NCI-H2196 treated with DMSO at 0.1 percent for 48 hours (cell line): ENCODE results near the gene CGNL1.

Experiments
- DNase-seq: peaks from one replicate; lab custom pipeline; 2025; ENCODE audit not compliant: unreplicated experiment; lab: John Stamatoyannopoulos, UW

Gene CGNL1

DNA sequence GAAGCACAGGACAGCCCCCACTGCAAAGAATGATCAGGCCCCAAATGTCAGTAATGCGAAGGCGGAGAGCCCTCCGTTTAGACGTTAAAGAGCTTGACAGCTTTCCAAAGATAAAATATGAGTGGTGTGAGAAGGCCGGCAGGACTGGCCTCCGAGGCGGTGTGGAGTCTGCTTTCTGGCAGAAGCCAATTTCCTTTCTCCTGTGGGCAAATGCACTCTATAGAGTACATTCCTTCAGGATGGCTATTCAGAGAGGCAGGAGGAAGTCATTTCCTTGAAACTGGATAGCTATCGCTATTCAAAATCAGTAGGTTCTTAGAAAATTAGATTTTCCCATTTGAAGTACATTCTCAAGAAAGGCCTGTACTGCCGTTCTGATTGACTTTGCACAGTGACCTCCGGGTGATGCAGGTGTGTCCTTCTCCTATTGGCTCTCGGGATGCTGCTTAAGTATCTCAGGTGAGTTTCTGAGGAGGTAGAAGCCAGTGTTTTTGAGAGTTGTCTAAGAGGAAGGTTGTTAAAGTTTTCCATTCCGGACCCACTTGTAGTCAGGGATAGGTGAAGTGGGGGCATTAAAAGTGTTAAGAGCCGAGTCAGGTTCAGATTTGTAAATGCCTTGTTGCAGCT lies 142.6 kb downstream of the CGNL1 start:
- no peak for DNase-seq

DNA sequence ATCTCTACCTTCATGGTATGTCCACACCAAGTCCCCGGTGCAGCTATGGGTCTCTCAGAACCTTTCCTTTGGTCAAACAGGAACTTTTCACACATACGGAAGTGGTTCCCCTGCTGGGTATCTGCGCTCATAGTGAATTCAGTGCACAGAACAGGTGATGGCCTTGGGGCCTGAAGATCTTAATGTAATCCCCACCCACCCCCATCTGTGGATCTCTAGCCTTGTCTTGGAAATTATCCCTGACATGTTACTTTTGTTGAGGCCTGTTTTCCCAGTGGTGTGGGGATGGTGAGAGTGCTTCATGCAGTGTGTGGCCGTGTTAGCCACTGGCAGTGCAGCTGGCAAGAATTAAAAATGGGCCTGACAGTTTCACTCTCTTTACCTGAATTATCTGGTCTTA lies 143.5 kb downstream of the CGNL1 start:
- no peak for DNase-seq

DNA sequence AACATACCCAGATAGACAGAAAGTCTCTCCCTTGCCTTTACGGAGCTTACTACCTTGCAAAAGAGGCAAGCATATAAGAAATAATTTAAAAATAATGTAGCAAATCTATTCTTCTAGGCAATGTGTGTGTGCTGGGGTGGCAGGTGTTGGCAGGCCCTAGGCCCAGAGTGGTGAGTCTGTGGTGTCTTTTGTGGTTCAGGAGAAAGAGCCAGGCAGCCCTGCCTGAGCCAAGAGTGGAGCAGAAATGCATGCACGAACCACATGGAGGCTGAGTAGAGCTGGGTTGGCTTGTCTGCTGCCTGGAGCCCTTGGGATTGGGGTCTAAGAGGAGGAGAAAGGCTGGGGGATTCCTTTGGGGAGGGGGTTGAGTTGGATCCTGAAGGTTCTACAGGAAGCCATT lies 145.2 kb downstream of the CGNL1 start:
- no peak for DNase-seq

DNA sequence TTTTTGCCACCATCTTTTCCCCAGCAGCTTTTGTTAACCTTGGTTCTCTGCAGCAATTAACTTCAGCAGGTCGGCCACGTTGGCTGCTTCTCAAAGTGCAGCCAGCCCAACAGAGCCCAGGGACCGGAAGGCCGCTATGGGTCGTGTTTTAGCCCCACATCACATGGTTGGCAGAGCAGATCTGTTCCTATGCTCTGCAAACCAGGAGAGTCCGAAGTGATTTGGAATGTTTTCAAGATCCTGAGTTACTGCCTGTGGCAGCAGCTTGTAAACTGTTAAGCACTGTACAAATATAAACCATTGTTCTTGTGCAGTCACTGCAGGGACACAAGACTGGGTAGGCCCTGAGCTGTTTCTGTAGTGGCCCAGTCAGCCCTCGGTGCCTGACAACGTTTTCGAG lies 145.8 kb downstream of the CGNL1 start:
- no peak for DNase-seq

DNA sequence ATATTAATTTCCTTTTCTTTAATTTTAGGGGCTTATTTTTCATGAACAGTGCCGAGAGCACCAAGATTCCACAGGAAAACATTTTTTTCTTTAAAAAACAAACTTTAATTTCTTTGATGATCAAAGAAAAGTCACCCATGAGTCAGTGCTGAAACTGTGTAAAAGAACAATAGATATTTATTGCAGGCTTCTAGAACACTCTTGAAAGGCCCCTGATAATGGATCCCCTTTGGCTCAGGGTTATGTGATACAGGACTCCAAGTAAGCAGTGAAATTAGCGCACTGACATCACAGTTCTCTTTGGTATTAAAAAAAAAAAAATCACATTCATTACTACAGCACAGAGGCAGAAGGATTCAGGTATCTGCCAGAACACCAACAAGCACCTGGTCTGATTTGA lies 149.3 kb downstream of the CGNL1 start:
- DNase-seq: no peak

DNA sequence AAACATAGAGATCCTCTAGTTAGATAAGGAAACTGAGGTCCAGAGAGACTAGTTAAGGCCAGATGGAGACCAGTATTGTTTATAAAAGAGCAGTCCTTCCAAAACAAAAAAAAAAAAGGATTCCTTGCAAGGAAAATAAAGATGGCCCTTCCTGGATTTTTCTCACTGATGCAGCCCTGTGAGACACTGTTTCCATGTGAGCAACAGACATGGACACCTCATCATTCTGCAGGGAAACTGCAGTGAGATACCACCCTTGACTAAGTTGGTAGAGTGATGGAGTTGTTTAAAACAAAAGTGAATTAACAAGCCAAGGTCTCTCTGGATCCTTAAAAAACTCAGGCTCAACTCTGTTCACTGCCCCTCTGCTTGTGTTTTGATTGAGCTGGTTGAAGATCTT lies 149.8 kb downstream of the CGNL1 start:
- no peak for DNase-seq

DNA sequence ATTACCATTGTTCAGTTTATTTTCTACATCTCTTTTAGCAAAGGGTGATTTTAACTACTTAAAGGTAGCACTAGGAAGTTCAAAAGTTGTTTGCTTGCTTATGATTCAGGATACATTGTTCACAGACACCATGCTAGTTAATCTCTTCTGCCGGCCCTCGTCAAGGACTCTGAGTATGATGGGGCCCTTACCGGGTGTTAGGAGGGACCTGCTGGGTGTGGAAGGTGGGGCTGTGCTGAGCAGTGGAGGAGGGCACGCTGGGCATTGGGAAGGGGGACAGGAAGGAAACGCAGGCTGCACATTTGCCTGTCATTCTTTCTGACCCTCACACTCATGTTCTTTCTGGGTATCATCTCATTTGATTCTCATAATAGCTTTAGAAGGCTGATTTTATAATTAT lies 150.3 kb downstream of the CGNL1 start:
- DNase-seq: no peak

DNA sequence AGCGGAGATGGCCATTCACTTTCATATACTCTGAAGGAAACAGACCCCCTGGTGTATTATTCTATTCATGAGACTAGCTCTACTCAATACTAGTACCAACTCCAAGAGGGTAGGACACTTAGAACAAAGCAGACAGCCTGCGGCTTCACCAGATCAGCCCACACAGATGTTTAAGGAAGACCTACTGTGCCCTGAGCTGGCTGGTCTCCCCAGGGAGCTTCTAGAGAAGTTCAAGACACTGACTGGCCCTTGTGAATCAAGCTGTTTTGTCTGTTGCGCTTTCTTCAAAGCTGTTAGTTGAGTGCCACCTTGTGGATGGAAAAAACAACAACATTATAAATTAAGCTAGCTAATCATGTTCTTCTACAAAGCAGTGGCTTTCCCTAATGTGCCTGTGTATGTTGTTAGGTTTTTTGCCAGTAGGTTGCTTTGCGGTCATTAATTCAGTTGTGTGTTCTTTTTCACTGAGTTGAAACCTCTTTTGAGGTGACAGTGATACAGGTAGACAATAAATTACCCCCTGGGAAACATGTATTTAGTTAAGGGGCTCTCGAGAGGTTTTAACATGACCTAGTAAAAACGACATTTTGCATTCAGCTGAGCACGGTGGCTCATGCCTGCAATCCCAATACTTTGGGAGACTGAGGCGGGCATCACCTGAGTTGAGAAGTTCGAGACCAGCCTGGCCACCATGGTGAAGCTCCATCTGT lies 151.2 kb downstream of the CGNL1 start:
- DNase-seq: peak; percentile 51

DNA sequence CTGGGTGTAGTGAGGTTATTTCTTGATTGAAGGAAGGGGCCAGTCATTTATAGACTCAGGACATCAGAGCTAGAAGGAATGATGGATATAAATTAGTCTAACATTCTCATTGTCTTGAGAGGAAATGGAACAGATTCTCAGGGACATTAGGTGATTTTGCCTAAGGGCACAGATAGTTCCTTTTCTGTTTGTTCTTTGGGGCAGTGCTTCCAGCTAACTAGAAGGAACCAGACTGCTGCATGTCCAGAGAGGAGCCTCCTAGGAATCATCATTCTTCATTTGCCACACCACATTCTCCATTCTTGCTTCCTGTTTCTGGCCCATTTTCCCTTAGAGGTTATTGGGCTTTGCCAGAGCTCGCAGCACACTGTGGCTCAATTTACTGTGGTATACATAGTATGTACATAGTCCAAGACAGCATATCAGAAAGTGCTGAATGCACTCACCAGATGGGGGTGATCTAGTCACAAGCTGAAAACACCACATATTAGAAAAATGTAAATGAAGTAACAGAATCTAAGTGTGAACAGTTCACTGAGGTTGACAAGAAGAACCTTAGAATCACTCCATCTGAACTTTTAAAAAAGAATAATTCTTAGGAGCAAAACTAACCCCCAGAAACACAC lies 152.7 kb downstream of the CGNL1 start:
- no peak for DNase-seq

DNA sequence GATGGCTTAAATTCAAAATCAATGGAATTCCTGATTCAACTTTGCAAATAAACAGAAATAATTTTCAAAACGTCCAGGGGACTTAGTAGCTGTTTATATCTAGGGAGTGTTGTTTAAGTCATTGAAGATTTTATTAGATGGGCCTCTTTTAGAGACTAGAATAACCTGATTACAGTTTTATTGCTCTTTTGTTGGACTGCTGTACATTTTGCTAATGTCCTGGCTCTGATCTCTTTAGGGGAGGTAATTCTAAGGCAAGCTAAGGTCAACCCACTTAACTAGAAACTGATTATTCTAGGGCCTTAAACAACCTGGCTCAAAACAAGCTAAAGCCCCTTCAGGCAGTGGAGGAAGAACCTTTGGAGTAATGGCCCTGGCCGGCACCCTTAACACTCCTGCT lies 153.4 kb downstream of the CGNL1 start:
- no peak for DNase-seq

DNA sequence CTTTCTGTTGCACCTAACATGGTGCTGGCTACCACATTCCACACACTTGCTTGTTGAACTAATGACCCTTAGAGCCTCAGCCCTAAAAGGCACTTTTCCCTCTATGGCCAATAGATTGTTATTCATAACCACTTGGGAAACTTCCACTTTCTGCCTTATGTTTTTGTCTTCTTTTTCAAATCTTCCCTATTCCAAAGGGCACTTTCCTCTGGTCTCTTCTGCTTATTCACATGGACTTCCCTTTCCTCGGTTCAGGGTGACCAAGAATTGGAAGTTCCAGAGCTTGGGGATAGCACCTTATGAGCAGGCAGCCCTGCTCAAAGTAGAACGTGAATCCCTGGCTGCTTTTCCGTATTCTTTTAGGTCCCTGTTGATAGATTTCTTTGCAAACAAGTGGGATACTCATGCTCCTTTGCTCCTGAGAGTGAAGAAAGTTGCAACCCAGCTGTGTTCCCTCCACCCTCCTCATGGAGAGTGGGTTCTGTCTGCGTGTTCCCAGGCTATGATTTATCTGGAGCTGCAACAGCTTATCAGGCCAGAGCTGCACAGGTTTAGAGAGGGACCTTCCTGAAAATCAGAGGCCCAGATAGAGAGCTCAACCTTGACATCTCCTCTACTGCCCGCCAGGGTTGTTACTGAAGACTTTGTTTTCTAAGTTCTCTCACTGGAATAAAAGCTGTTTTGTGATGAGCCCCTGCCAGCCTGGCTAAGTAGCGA lies 156.6 kb downstream of the CGNL1 start:
- no peak for DNase-seq

DNA sequence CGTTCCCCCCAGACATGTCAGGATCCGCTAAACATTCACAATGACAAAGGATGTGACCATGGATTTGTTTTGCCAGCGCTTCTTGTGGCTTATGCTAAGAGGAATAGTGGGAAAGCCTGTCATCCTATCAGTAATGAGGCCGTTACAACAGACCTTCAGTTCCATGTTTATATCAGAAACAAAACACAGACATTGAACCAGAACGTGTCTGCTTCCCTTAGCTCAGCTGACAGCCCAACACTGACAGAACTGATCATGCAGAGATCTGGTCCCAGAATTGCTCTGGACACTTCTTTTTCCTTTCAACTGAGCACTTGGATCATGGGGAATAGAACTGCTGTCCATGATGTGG lies 157.1 kb downstream of the CGNL1 start:
- no peak for DNase-seq

DNA sequence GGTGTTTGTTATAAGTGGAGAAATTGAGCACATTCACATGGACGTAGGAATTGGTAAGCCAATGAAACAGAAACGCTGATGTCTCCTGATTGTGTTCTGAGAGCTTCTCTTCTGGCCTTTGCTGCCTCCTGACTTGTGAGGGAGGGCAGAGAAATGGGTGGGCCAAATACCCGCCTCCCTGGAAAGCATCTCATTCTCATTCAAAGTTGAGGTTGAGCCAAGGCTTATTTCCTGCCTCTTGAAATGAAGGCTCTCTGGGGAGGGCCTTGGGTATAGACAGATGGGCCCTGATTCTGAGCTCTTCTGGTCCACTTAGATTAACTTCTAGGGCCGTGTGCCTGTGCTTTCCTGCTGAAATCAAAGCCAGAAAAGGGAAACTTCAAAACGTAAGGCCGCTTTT lies 158.0 kb downstream of the CGNL1 start:
- DNase-seq: no peak

DNA sequence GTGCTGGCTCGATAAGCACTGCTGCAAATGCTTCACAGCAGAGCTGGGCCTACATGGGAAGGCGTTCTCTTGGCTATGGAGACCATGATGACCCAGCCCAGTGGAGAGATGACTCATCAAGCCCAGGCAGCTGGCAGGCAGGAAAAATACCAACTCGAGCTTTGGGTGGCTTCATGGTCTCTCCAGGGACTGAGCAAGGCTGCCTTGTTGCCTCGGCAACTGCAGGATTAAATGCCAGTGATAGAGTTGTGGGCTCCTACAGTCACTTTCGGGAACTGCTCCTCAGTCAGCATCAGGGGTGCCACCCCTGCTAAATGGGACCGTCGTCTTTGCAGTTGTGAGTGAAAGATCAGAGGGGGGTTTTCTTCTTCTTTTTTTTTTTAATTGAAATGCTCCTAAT lies 160.8 kb downstream of the CGNL1 start:
- DNase-seq: peak; percentile 52

DNA sequence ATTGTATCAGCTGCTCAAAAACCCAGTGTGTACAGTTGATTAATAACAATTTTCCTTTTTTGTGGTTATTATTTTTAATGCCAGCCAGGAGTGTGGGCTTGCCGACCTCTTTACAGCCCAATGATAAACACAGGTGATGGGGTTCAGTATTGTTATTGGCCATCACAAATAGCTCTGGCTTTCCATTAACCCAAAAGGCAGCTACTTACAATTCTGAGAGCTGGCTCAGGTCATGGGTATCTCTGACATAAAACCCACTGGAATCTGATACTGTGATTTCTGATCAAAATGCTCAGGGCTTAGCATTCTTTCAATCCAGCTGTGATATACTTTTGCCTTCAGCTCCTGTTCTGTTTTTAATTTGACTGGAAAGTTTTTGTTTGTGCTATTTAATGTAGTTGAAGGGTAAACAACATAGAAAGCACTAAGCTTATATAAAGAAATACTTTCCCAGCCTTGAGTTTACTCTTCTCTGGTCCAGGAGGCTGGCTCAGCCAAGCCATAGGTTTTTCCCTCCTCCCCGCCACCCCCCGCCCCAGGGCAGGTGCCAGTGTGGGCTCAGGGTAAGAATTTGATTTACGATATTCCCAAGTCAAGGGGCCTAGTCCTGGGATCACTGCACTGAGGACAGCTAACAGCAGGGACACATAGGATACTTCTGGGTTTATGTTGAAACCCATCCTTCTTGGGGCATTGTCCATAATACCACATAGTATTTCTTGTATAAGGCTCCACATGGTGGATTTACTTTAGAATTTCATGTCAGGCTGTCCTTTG lies 161.4 kb downstream of the CGNL1 start:
- no peak for DNase-seq

DNA sequence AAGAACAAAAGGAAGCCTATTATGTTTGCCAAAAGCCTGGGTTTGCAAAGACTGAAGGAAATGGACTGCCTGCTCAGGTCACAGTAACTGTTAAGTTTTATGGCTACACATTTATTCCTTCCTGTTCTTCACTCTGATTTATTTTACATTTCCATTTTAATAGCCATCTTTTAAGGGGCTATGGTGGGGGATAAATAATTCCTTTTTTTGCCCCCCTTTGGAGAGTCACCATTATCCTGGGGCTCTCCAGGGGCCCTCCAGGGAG lies 161.9 kb downstream of the CGNL1 start:
- no peak for DNase-seq

DNA sequence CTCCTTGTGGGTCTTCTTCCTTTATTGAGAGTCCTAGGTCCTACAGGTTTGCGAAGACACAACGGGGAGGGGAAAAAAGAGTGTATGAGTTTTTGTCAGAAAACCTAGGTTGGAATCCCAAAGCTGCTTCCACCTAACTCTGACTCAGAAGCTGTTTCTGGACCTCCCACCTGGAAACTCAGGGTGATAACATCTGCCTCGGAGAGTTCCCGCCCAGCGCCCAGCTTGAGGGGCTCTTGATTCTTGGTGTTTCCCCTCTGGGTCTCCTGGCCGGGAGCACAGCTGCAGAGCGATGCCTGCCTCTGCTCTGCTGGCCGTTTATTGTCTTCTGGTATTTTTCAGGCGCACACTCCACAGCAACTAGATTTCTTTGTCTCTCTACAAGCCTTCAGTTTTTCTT lies 162.5 kb downstream of the CGNL1 start:
- no peak for DNase-seq

DNA sequence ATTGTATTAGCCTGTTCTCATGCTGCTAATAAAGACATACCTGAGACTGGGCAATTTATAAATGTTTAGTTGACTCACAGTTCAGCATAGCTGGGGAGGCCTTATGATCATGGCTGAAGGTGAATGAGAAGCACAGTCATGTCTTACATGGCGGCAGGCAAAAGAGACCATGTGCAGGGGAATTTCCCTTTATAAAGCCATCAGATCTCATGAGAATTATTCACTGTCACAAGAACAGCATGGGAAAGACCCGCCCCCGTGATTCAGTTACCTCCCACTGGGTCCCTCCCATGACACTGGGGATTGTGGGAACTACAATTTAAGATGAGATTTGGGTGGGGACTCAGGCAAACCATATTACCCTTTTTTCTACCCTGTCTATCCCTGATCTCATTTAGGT lies 163.9 kb downstream of the CGNL1 start:
- DNase-seq: no peak

DNA sequence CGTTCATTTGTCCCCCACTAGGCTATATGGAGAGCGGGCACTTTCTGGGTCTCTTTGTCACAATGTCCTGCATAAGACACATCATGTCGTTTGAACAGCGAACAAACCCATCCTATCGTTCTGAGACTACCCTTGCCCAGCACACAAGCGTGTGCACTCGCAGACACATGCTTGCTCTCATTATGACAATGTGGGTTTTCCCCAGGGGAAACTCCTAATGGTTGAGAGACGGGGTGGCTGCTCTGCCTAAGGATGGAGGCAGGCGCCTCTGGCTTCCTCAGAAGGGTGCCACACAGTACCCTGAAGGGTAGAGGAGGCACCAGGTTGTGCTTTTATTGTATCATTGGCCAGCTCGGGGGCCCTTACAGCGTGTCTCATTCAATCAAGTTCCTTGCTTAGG lies 164.4 kb downstream of the CGNL1 start:
- DNase-seq: no peak

DNA sequence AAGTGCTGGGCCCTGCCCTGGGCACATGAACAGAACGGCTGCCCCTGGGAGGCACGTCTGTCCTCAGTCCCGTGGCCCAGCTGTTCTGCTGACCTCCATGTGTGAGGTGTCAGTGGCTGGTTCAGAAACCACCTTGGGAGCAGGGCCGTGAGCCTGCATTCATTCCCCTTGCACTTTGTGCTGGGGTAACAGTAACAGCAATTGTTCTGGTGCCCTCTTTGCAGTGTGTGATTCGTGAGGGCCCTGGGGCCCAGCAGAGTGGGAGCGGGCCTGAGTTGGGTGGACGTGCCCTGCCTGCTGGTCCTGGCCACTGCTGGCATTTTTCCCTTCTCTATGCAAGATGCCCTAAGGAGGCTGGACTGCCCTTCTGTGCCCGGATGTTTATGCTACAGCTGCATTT lies 165.0 kb downstream of the CGNL1 start:
- DNase-seq: no peak

DNA sequence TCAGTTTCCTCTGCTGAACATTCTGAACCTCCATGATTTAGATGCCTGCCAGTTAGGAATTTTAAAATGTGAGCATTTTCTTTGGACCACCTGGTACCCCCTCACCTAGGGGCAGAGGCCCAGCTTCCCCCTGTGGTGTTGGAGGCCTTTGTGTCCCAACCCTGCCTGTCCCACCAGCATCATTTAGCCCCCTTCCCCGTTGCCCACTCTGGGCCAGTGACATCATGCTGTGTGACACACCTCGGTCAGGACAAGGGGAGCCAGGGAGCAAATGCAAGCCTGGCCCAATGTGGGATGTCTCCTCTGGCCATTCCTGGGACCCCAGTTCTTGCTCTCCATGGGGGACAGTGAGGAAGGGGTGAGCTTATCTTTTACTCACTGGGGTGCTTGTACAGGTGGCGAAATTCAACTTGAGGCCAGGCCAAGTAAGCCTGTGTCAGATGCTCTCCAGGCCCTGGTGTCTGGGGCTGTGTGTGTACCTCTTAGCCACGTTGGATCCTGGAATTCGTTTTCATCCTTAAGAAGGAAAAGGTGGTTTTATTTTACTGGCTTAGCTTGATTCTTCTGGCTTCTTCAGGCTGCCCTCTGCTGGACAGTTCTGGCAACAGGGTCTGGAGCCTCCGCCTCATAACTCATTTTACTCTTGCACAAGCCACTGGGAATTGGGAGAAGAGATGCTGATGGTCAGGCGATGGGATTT lies 165.7 kb downstream of the CGNL1 start:
- no peak for DNase-seq
